GM21515 (cell line): ENCODE data around the gene PLCL2.

ENCODE experiments used
- ATAC-seq: cut with Tn5 transposase; IDR thresholded peaks from one replicate; pipeline ENCODE4 v1.9.1; 2021; ENCODE audit not compliant: unreplicated experiment

The PLCL2 gene

DNA sequence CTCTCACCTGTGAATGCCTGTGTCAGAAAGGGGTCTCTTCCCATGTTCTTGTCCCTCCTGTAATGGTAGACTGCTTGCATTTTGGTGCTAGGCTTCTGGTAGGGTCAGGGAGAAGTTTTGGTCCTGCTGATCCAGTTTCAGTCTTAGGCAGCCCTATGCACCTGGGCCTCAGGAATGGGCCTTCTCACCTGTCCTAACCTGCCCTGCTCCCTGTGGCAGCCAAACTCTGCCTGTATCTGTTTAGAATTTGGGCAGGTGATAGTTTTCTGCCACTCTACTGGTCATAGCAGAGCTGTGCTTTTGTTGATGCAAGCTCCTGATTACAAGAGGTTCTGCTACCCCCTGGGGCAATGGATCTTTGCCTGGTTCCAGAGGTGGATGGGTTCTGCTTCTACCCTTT lies 118.7 kb downstream of the PLCL2 start:
- no peak for ATAC-seq

DNA sequence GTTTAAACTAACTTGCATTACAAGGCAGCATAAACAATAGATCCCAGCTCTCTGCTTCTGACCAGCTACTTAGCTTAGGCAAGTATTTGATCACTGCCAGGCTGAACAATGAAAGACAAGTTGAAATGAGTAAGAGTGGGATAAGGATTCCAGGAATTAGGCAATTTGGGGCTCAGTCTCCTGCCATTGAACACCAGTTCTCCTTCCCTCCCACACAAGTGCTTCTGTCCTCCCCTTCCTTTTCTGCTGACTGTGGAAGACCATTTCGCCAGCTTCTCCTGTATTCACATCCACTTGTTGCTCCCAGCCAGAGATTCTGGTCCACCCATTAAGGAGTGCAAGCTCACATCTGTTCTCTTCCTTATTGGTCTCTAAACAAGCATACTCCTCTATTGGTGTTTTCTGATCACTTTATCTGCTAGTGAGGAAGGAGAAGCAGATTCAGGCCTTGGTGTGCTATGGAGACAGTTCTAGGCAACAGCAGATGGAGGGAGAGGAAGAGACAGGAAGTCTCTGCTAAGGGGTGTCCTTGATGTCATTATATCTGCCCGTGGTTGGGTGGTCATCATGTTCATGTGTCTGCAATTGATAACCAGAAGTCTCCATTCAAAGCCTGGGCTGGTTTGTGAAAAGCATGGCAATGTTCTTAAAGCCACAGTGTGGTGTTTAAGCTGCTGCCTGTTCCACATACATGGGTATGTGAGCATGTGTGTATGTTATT lies 121.5 kb downstream of the PLCL2 start:
- ATAC-seq = no peak

DNA sequence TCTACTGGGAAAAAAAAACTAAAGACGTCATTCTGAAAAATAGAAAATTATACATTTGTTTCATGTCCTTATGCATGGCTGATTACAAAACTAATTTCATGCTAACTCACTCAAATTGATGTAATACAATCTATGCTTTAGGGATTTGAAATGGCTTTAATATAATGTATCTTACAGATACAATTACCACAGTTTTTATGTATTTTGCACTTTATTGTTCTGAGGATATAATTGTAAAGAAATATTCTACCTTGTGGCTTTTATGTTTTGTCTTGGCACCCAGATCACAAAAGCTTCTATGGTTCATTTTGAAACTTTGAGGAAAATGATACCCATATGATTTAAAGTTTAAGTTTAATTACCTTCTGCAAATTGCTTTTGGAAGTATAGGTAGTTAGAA lies 122.5 kb downstream of the PLCL2 start:
- no peak for ATAC-seq

DNA sequence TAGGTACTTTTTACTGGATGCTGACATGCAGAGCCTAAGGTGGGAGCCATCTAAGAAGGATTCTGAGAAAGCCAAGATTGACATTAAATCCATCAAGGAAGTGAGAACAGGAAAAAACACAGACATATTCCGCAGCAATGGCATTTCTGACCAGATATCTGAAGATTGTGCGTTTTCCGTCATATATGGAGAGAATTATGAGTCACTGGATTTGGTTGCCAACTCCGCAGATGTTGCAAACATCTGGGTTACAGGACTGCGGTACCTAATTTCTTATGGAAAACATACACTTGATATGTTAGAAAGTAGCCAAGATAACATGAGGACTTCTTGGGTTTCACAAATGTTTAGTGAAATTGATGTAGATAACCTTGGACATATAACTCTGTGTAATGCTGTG lies 125.1 kb downstream of the PLCL2 start:
- no peak for ATAC-seq

DNA sequence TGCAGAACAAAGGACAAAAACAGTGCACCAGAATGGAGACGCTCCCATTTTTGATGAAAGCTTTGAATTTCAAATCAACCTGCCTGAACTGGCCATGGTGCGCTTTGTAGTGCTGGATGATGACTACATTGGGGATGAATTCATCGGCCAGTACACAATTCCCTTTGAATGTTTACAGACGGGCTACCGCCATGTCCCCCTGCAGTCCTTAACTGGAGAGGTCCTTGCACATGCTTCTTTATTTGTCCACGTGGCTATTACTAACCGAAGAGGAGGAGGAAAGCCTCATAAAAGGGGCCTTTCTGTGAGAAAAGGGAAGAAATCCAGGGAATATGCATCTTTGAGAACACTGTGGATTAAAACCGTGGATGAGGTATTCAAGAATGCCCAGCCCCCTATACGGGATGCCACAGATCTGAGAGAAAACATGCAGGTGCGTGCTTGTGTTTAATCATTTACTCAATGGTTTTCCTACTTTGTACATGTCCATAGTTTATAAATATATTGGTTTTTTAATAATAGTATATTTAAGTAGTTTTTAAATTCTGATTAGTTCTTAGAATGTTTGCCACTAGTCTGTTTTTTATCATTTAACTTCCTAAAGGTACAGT lies 127.1 kb downstream of the PLCL2 start:
- ATAC-seq = no peak

DNA sequence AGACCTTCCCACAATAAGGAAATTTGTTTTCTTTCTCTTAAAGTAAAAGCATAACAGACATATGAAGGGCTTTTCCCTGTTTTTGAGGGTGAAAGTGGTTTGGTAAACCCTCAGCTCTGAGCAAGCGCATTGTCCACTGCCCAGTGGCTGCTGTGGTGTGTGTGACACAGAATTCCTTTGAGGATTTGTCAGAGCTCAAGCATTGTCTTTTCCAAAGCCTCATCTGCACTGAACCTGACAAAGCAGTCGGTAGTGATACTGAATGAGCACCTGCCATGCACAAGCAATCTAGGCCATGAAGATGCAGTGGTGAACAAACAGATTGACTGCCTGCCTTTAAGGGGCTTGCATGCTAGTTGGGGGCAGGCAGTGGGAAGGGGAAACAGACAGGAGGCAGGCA lies 128.3 kb downstream of the PLCL2 start:
- ATAC-seq = no peak

DNA sequence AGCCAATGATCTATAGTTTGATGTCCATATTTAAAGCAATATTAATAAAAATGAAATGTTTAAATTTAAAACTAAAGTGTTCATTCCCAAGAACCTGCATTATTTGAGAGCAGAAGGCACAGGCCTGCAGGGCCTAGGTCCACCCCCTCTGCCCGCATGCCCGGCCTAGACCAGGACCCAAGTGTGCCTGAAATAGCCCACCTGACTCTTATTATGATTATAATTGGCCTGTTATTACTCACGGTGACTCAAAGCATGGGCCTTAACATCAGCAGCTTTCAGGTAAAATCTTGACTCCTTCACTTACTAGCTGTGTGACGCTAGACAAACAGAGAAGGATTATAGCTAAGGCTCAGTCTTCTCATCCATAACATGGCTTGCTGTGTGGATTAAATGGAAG lies 128.8 kb downstream of the PLCL2 start:
- ATAC-seq = no peak

DNA sequence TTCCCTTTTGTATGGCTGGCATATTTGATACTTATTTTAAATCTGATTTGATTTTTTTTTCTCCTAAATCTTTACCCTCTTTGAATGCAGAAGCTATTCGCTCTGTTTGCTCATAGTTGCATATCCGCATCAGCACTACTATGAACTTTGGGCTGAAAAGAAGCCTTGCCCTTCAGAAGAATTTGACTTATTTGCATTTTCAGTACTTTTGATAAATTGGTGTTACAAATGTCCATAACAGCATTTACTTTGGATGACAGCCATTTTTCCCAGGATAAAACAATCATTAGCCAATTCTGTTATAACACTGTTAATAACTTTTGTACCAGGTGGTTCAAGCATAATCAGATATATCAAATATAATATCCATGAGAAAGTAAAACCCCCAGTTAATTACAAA lies 129.5 kb downstream of the PLCL2 start:
- no peak for ATAC-seq

DNA sequence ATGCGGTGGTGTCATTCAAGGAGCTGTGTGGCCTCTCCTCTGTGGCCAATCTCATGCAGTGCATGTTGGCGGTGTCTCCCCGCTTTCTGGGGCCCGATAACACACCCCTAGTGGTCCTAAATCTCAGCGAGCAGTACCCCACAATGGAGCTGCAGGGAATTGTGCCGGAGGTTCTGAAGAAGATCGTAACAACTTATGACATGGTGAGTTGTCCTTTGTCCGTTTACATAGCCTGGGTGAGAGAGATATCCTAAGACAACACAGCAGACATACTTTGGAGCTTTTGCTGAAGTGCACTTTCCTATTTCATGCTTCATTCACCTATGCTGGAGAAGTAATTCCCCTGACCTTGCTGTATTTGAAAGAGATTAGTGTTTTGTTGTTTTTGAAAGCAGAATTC lies 130.0 kb downstream of the PLCL2 start:
- no peak for ATAC-seq

DNA sequence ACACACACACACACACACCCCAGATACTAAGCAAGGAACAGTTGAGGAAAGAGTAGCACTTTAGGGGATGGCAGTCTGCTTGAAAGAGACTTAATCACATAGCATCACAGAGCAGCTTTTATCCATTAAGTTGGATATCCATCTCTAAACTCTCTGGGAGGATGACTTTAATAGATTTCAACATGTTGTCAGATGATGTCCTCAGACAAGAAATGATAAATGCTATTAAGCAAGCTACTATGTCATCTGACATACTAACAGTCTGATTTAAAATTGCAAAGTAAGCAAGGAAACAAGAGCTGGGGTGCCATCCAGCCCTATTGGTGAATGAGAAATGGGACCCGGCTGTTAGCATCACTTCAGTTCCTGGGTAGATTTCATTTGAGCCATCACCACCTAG lies 136.9 kb downstream of the PLCL2 start:
- no peak for ATAC-seq

DNA sequence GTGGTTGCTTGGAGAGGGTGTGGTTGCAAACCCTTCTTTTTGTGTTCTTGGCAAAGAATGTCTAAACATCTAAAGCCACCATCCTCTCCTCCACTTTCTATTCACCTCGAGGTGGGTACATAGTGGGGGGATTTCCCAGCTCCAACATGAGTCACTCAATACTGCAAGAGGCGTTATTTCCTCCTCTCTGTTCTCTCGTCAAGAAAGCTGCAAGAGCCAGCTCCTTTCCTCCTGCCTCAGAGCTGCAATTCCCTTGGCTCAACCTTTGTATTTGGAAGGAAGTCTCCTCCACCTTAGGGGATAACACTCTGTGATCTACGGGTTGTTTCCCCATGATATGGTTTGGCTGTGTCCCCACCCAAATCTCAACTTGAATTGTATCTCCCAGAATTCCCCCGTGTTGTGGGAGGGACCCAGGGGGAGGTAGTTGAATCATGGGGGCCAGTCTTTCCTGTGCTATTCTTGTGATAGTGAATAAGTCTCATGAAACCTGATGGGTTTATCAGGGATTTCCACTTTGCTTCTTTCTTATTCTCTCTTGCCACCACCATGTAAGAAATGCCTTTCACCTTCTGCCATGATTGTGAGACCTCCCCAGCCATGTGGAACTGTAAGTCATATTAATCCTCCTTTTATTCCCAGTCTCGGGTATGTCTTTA lies 138.4 kb downstream of the PLCL2 start:
- peak; percentile 74 for ATAC-seq

DNA sequence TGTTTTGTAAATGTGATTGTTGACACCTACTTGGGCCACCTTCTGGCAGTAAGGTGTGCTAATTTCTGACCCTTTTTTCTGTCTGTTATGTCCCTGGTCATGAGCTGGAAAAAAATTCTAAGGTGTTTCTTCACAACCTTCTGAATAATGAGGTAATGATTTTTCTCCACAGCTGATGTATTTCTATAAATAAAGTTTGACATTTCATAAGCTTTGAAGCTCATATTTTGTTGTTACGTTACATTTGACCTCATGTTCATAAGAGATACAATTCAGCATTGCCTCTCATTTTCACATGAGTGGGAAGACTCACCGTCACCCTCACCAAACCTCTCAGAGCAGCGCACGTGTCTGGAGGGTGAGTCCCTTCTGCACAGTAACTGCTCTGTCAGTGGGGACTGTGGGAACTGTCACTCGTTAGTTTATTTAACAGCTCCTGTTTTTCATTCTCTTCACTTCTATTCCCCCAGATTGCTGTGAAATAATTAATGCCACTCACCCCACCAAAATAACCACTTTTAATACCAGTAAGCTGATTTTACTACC lies 140.9 kb downstream of the PLCL2 start:
- no peak for ATAC-seq

DNA sequence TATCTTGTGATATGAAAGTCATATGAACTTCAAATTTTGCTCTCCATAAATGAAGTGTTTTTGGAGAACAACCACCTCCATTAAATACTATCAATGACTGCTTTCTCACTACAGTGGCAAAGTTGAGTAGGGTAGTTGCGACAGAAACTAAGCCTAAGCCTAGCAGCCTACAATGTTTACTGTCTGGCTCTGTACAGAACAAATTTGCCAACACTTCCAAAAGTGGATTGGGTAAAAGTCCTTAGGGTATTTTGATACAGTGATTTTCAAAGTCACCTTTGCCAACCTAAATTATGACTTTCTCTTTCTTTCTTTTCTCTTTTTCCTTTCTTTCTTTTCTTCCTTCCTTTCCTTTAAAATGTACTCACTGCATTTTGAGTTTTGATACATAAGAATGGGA lies 142.6 kb downstream of the PLCL2 start:
- no peak for ATAC-seq

DNA sequence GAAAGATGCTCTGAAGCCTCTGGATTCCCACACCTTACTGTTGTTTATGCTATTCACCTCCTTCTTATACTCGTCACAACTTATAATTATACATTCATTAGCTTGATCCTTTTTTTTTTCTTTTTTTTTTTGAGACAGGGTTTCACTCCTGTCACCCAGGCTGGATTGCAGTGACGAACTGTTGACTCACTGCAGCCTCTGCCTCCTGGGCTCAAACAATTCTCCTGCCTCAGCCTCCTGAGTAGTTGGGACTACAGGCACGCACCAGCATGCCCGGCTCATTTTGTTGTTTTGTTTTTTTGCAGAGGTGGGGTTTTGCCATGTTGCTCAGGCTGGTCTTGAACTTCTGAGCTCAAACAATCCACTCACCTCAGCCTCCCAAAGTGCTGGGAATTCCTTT lies 143.6 kb downstream of the PLCL2 start:
- no peak for ATAC-seq

DNA sequence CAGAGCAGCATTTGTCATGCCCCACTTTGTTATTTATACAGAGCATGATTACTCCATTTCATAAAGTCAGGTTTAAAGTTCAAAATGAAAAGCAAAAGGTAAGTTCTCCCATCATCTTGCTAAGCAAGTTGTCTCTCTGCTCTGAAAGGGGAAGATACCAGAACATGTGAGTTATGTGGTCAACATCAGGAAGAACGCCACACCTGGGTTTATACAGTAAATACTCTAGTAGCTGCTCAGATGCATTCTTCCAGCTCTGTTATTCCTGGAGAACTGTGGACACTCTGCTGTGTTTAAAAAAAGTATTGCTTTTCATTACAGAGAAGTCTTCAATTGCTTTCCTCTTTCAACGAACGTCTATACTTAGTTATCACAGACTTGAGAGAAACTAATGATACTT lies 145.7 kb downstream of the PLCL2 start:
- no peak for ATAC-seq

DNA sequence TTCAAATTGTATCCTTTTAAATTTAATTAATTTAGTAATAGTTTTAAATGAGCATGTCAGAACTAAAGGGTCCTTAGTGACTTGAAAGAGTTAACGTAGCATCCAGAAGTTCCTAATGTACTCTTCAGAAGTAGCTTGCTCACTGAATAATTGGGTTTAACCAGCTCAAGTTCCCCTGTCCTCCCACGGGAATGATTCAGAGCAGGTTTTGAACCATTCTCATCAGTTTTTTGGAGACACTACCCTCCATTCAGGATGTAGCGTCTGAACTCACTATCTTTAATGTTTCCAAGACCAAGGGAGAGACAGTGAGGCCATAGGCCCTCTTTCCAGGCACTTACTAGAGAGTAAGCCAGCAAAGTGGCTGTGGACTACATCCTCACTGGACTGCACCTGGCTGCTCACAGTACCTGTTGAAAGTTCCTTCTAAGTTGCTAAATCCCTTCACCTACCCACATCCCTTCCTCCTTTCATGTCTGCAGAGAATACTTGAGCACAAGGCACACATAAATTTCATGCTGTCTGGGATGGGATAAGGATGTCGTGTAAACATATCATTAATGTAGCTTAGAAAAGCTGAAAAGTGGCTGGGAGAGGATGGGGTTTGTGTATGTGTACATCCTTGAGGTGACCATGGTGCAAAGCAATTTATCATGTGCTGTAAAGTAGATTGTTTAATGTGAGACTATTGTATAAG lies 146.3 kb downstream of the PLCL2 start:
- ATAC-seq = no peak

DNA sequence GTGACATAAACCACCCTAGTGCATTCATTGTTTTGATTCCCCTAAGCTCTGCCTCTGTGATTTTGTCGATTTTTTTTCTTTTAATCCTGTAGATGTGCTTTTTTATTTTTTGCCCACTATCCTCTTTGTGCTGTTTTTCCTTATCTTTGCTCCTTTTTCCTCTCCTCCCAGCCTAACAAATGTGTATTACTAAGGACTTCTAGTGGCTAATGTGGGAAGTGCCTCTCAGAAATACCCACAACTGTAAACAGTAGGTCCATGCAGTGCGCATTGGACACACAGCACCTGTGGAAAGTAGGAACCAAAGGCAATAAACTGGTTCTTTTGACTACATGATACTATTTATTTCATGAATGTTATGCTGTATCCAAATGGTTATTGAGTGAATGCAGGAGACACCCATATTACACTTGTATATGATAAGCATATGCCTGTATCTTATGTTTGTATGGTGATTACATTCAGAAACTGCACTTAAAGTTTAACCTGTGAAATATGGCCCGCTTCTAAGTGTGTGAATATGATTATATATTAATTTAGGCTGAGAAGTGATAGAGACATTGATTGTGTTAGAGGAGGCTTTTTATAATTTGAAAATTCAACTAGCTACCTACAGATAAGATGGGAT lies 147.8 kb downstream of the PLCL2 start:
- ATAC-seq = no peak

DNA sequence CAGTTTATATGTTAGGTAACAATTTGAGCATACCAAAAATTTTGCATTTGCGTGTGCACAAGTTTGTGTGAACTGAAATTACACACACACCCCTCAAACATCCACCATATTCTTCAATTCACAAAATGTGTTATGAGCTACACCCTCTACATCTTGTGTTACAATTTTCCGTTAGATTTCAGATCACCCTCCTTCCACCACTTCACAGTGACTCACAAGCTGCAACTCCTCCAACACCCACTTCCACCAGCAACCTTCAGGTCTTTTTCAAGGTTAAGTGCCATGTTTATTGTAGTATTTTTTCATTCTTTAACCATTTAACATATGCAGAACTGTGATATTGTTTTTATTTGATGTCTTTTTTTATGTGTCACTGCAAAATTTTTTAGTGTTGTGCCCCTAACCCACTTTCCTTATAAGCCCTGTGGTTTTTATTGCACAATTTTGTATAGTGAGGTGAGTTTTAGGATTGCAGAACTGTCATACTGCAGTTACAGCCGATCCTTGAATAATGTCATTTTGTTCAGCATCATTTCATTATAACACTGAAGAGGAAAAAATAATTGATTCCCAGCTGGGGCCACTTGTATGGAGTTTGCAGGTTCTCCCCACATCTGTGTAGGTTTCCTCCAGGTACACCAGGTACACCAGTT lies 148.9 kb downstream of the PLCL2 start:
- ATAC-seq = no peak

DNA sequence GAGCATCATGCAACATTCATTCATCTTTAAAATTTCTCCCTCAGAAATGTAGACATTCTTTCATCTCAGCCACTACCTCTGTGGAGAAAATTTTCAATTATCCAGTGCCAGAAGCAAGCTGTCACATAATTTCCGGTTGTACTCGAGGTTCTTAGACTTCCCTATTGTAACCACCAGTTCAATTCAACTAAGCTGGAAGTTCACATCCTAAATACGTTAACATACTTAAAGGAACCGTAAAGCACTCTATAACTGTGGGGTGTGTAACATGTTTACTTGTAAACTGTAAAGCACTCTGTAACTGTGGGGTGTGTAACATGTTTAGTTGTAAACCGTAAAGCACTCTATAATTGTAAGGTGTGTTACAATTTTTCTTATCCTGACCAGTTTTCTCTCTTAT lies 150.3 kb downstream of the PLCL2 start:
- ATAC-seq = no peak

DNA sequence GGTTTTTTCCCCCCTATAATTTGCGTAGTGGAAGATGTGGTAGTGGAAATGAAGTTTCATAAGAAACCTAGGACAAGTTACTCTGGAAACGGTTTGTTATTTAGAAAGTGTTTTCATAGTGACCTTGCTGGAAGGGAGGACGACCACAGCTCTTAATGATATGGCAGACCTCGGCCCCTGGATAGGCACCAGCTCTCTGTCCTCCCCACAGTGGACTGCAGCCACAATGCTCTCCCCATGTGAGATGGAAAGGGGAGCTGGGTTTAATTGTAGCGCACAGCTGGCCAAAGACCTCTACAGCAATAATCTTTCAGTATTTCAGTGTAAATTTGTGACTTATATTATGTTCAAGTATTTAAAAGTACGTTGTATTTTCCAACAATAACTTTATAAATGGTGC lies 151.2 kb downstream of the PLCL2 start:
- no peak for ATAC-seq

DNA sequence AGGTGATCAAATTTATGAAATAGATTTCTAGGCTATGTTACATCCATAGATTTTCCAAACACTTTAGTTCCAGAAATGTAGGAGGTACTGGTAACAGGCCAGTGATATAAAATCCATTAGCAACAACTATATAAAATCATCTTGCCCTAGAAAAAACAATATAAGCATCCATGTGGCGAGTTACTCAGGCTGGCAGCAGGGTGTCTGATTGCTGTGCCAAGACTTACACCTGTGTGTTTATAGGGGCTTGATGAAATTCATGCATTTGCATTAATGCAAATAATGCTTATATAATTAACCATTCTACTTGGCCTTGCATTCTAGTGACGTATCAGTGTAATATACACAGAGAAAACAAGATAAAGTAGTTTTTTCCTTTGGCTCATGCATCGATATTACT lies 153.4 kb downstream of the PLCL2 start:
- no peak for ATAC-seq
